KBM-7 (cell line): ENCODE measurements around the gene ENC1.

ENCODE experiments used
- DNase-seq: peaks from one replicate; pipeline ENCODE4 v3.0.0-alpha.2; 2015
- in situ Hi-C: fragments of 300-500 bp; cut with MboI; formaldehyde crosslinking; loops from 2 replicates; pipeline ENCODE4 v1.14.3; 2020; ENCODE audit warnings: low sequenced_read_pairs, low pct_unique_long_range_greater_than_20kb, mixed read lengths

Gene ENC1

GRCh38 chr5:74638970-74639806 is 1.3 kb downstream of the ENC1 start:
- in situ Hi-C loops = loop anchor here (25.0 kb wide), 1 partner anchor 427 kb away; no protein-coding TSS in a partner anchor
- DNase-seq = no peak

- in situ Hi-C loops = loop anchor here (25.0 kb wide), 1 partner anchor 426 kb away; no protein-coding TSS in a partner anchor
- DNase-seq = no peak
These were observed 2.0 kb downstream of the ENC1 start for GRCh38 chr5:74638544-74638969.

DNA sequence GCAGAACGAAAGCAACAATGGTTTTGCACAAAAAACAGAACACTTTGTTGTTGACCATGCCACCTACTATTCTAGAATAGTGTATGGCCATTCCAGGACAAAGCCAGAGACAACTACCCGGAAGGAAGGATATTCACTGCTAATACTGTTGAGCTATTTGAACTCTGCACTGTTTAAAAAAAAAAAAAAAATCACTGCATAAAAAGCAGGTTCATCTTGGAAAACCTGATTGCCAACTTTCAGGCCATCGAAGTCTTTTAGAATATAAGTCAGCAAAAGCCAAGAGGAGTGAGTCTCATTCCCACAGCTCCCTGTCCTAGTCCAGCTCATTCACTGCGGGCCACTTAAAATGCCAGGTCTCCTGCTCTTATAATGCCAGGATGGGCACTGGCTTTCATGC is 4.0 kb downstream of the ENC1 start:
- DNase-seq = no peak
- in situ Hi-C loops = loop anchor here (25.0 kb wide), 1 partner anchor 424 kb away; no protein-coding TSS in a partner anchor

GRCh38 chr5:74636149-74636548 is 4.4 kb downstream of the ENC1 start:
- no peak for DNase-seq
- in situ Hi-C loops = loop anchor here (25.0 kb wide), 1 partner anchor 424 kb away; no protein-coding TSS in a partner anchor

DNA sequence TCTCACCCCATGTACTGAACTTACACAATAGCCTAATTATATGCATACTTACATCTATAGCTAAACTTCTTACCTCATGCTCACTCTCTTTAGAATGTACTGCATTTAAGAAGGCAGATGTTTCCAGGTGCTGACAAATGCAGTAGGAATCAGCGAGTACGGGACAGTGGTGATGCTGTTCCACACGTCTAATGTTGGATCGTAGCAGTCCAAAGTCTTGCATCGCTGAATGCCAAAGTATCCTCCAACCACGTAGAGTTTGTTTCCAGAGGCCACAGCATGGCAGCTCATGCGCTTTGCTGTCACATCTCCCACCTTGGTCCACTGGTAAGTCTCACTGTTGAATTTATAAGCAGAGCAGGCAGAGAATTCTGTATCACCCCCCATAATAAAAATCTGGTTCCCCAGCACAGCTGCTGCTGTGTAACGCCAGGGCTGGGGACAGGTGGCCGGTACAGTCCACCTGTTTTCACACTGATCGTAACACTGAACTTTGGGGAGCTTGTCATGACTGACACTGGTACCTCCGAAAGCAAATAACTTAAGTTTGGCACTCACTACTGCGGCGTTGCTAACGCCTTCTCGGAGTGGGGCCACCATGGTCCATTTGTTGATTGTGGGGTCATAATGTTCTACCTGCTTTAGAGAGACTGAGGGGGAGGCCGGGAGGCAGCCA is 5.8 kb downstream of the ENC1 start:
- no peak for DNase-seq
- in situ Hi-C loops = loop anchor here (25.0 kb wide), 1 partner anchor 422 kb away; no protein-coding TSS in a partner anchor

DNA sequence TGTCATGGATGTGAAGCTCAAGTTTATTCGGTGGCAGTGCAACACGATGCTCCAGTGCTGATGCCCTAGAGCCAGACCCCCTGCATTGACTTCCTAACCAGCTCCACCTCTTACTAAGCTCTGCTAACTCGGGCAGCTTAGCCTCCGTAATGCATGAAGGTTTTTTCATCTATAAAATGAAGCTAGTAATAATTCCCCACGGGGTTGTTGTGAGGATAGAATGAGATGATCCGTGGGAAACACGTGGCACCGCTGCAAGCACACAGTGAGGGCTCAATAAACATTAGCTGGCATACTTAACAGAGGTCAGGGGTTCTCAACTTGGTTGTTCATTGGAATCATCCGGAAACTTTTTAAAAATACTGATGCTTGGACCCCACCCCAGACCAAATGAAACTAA is 6.8 kb downstream of the ENC1 start:
- no peak for DNase-seq
- in situ Hi-C loops = loop anchor here (25.0 kb wide), 1 partner anchor 421 kb away; no protein-coding TSS in a partner anchor

DNA sequence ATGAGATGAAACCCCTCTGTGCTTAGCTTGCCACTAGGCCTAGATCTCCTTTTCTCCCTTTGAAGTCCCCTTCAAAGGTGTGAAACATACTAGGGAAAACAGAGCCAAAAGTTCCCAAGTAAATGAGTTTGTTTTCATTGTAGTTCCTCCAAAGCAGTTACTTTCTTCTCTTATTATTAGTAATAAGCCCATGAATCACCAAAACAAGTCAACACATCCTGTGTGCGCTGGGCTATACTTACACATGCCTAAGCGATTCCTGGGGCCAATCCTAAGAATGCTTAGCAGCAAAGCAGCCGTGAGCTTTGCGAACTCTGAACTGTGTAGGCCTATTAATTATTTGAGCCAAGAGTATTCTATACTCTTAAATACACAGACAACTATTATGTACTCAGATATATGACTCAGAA is 7.6 kb downstream of the ENC1 start:
- no peak for DNase-seq
- in situ Hi-C loops = loop anchor here (25.0 kb wide), 1 partner anchor 421 kb away; no protein-coding TSS in a partner anchor

DNA sequence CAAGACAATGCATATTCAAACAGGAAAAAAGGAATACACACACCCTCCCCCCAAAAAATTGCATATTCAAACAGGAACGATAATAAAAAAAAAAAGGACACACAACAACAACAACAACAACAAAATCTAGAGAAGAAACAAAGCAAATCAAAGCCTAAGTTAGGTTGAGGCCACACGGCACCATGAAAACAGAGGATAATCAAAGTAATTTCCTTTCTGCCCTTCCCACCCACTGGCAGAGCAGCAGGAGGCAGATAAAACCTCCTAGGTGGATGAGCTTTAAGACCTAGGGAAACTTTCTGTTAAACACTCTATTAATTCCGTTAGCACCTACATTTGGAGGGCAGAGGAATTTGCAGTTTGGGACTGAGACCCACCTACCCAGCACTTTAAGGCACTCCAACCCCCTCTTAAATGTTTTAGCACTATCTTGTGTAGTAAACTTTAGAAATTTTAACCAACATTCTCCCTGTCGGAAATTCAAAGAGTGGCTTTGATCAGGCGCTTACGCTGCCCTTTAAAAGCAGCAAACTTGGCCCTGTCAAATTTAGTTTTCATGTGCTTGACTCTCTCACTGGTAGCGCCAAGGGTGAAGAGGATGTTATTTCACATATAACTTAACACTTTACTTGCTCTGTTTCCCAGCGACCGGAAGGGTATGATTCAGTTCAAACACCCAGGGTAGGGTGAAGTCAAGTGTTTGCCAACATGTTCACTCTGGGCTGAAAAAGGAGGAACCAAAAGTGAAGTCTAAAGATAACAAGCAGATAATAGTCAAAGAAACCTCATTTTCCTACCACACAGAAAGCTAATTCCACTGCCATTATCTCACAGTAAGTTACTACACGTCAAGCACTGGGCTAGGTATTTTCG is 9.2 kb downstream of the ENC1 start:
- DNase-seq = peak; percentile 91
- in situ Hi-C loops = loop anchor here (25.0 kb wide), 1 partner anchor 419 kb away; no protein-coding TSS in a partner anchor

DNA sequence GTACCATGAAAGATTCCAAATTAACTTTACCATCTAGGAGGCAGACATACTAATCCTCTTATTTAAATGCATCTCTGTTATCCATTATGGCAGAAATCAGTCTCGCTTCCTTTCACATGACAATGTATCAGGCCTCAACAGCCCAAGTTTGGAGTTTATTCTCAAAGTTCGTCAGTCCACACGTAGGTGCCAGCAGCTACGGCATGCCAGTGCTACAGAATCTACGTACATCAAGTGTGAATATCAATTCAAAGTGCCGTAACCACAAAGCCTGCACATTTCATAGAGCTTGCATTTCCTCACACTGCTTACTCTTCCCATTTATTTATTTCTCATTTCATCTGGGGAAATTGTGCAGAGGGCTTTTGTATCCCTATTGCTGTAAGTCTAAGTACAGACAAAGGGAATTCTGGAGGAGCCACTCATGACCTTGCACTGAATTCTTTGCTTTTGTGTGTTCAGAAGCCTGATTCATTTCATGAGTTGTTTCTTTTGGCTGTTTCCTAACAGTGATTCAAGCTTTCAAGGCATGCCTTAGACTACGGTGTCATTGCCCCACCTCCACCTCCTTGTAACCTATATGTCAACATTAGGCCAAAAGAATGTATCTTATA is 10.0 kb downstream of the ENC1 start:
- in situ Hi-C loops = loop anchor here (25.0 kb wide), 1 partner anchor 418 kb away; no protein-coding TSS in a partner anchor
- no peak for DNase-seq

- in situ Hi-C loops = loop anchor here (25.0 kb wide), 1 partner anchor 417 kb away; no protein-coding TSS in a partner anchor
- DNase-seq = no peak
These were observed 11.2 kb downstream of the ENC1 start for GRCh38 chr5:74629326-74629725.

DNA sequence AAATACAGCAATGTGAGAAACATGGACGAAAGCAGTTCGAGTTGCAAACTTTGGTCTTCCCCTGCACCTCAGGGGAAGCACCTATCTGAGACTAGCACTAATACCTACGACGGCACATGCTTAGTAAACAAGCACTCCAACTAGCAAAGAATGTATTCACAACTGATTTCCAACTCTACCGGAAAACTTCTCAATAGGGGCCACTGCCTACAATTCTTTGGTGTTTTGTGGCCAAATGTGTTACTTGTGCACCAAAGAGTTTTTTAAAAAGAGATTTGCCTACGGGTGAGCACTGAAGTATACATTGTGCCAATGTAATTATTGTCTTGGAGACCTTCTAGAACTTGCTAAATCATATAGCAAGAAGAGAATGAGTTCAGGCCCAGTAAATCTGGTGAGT is 12.2 kb downstream of the ENC1 start:
- in situ Hi-C loops = loop anchor here (25.0 kb wide), 1 partner anchor 416 kb away; no protein-coding TSS in a partner anchor

DNA sequence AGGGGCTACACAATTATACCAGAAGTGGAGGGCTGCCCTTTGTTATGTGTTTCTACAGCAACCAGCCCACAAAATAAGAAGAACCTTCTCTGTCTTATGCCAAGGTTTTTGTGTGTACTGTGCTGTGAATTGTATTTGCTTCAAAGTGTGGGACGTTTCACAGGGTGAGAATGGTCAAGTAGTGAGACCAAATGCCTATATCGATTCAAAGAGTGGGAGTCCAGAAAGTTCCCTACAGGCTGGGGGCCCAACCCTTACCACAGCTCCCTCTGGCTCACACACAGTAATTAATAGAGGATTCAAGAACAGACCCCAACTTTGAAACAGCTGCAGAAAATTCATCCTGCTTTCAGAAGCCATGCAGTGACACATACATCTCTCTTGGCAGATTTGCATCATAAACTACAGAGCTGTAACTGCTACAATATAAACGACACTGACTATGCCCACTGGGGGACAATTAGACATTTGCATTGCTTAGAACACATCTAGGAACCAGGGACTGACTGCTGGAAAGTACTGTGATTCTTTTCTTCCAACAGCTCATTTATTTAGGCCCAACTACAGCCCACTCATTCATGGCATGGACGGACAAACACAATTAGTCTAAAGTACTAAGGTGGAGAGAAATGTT is 12.8 kb downstream of the ENC1 start:
- no peak for DNase-seq
- in situ Hi-C loops = loop anchor here (25.0 kb wide), 1 partner anchor 415 kb away; no protein-coding TSS in a partner anchor

More for the DNA sequence above, 12.2 kb downstream of the ENC1 start:
- no peak for DNase-seq

DNA sequence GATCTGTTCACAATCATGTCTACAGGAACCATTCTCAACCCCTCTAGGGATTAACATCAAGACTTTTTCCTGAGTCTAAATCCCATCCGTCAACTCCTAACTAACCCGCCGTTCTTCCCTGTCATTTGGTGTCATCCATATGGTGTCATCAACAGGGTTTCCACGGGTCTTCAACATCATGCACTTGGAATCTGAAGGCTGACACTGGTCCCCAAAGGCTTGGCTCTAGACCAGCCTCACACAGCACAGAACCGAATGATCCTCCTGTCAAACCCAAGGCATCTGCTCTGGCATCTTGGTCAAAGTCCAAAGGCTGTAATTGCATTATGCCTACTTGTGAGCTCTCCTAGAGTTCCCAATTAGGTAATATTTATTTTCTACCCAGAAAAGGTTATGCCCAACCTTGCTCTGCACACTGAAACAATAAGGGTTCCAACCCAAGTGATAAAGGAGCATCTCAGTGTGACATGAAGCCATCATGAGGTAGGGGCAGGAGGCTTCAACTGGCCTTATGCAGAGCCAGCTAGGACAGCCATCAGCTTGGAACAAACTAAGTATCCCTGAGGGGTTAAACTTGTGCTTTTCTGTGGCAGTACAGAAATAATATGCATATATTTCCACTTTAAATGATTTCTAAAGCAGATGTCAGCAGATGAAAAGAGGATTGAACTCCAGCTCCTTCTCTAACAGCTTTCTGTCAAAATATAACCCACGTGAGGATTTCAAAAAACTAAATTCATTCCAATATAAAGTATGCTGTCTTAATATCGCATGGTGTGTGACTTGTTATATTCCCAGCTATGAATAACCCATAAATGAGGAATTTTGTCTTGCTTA is 13.9 kb downstream of the ENC1 start:
- in situ Hi-C loops = loop anchor here (25.0 kb wide), 1 partner anchor 414 kb away; no protein-coding TSS in a partner anchor
- no peak for DNase-seq

GRCh38 chr5:74625742-74626241 is 14.7 kb downstream of the ENC1 start:
- in situ Hi-C loops = loop anchor here (25.0 kb wide), 1 partner anchor 413 kb away; no protein-coding TSS in a partner anchor
- DNase-seq = no peak

DNA sequence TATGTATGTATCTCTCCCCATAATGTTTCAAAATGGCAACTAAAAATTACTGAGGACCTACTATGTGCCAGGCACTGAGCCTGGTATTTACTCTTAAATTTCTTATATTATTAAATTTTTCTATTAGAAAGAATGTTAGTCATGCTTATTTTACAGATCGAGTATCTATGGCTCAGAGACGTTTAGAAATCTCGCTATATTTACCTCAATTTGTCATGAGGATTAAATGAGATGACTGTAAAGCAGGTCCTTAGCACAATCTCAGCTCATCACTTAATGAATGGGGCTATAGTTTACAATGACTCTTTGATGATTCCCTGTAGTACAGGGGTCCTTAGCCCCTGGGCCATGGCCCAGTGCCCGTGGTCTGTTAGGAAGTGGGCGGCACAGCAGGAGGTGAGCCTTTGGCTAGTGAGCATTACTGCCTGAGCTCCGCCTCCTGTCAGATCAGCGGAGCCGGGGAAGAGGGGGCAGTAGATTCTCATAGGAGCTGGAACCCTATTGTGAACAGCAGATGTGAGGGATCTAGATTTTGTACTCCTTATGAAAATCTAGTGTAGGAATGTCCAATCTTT is 15.5 kb downstream of the ENC1 start:
- no peak for DNase-seq
- in situ Hi-C loops = loop anchor here (25.0 kb wide), 1 partner anchor 413 kb away; no protein-coding TSS in a partner anchor

GRCh38 chr5:74624501-74624900 is 16.0 kb downstream of the ENC1 start:
- no peak for DNase-seq
- in situ Hi-C loops = no loop called here
